ENCODE measurements around the gene HMGN1.

The HMGN1 gene

GRCh38 chr21:39367783-39368182 lies 18.9 kb upstream of the HMGN1 start:
- H3F3A ChIP-seq (ENCODE audit: insufficient read depth, low read length) = no peaks in the 10 kb centered on the region
- H2AFZ ChIP-seq (ENCODE audit: low read length) = no peak overlapping the region
- no peaks in the 10 kb centered on the region for H3K27me3 ChIP-seq (ENCODE audit: insufficient read depth, low read length)
- no peaks in the 10 kb centered on the region for H3K4me1 ChIP-seq (ENCODE audit: insufficient read depth, low read length, severe bottlenecking)
- H3K79me2 ChIP-seq (ENCODE audit: insufficient read depth, low read length) = no peaks in the 10 kb centered on the region
- H3K4me3 ChIP-seq (ENCODE audit: low read depth, low read length, poor library complexity, severe bottlenecking) = no peak overlapping the region
- H3K9ac ChIP-seq (ENCODE audit: low read length) = no peak overlapping the region
- H4K20me1 ChIP-seq (ENCODE audit: insufficient read depth, low read length) = no peaks in the 10 kb centered on the region
- H3K9me2 ChIP-seq (ENCODE audit: low read depth, low read length) = no peaks in the 10 kb centered on the region
- H3K36me3 ChIP-seq (ENCODE audit: insufficient read depth, low read length) = no peaks in the 10 kb centered on the region
- no peak overlapping the region for H3K4me2 ChIP-seq (ENCODE audit: low read length)
- peaks cover 4% of the 10 kb centered on the region; the same call in 1 of the 2 replicates for H3K9me3 ChIP-seq (ENCODE audit: low read length)
- TF ChIP-seq CTCF (IDR thresholded peaks at IDR 0.05; ENCODE audit: low read length) = no peak
- no peak overlapping the region for H3K27ac ChIP-seq (ENCODE audit: low read depth, low read length, poor library complexity, severe bottlenecking)

- no peak for TF ChIP-seq EZH2 (IDR thresholded peaks at IDR 0.05; ENCODE audit: borderline replicate concordance, low read length)
- no peak for TF ChIP-seq CTCF (IDR thresholded peaks at IDR 0.05; ENCODE audit: low read length)
- no peaks in the 10 kb centered on the region for H3K9me2 ChIP-seq (ENCODE audit: low read depth, low read length)
- H3K79me2 ChIP-seq (ENCODE audit: insufficient read depth, low read length) = no peaks in the 10 kb centered on the region
- no peak overlapping the region for H3K9ac ChIP-seq (ENCODE audit: low read length)
- no peak overlapping the region for H2AFZ ChIP-seq (ENCODE audit: low read length)
- H3K4me3 ChIP-seq (ENCODE audit: low read depth, low read length, poor library complexity, severe bottlenecking) = no peak overlapping the region
- no peaks in the 10 kb centered on the region for H3K36me3 ChIP-seq (ENCODE audit: insufficient read depth, low read length)
- H3K4me1 ChIP-seq (ENCODE audit: insufficient read depth, low read length, severe bottlenecking) = no peaks in the 10 kb centered on the region
- H3K27ac ChIP-seq (ENCODE audit: low read depth, low read length, poor library complexity, severe bottlenecking) = no peak overlapping the region
- H3F3A ChIP-seq (ENCODE audit: insufficient read depth, low read length) = no peaks in the 10 kb centered on the region
- peaks cover 4% of the 10 kb centered on the region; the same call in 1 of the 2 replicates for H3K9me3 ChIP-seq (ENCODE audit: low read length)
- no peak overlapping the region for H3K4me2 ChIP-seq (ENCODE audit: low read length)
- H4K20me1 ChIP-seq (ENCODE audit: insufficient read depth, low read length) = no peaks in the 10 kb centered on the region
- no peaks in the 10 kb centered on the region for H3K27me3 ChIP-seq (ENCODE audit: insufficient read depth, low read length)
Measured at GRCh38 chr21:39366563-39366962, 17.7 kb upstream of the HMGN1 start.

GRCh38 chr21:39364949-39365348 lies 16.1 kb upstream of the HMGN1 start:
- H4K20me1 ChIP-seq (ENCODE audit: insufficient read depth, low read length) = no peaks in the 10 kb centered on the region
- peaks cover 4% of the 10 kb centered on the region; the same call in 1 of the 2 replicates for H3K9me3 ChIP-seq (ENCODE audit: low read length)
- H3K9me2 ChIP-seq (ENCODE audit: low read depth, low read length) = no peaks in the 10 kb centered on the region
- no peak overlapping the region for H3K4me3 ChIP-seq (ENCODE audit: low read depth, low read length, poor library complexity, severe bottlenecking)
- no peak overlapping the region for H3K27ac ChIP-seq (ENCODE audit: low read depth, low read length, poor library complexity, severe bottlenecking)
- no peak overlapping the region for H3K9ac ChIP-seq (ENCODE audit: low read length)
- H2AFZ ChIP-seq (ENCODE audit: low read length) = no peak overlapping the region
- no peaks in the 10 kb centered on the region for H3K36me3 ChIP-seq (ENCODE audit: insufficient read depth, low read length)
- no peaks in the 10 kb centered on the region for H3K4me1 ChIP-seq (ENCODE audit: insufficient read depth, low read length, severe bottlenecking)
- H3K79me2 ChIP-seq (ENCODE audit: insufficient read depth, low read length) = no peaks in the 10 kb centered on the region
- no peaks in the 10 kb centered on the region for H3F3A ChIP-seq (ENCODE audit: insufficient read depth, low read length)
- H3K4me2 ChIP-seq (ENCODE audit: low read length) = no peak overlapping the region
- no peak for TF ChIP-seq CTCF (IDR thresholded peaks at IDR 0.05; ENCODE audit: low read length)
- no peak for TF ChIP-seq EZH2 (IDR thresholded peaks at IDR 0.05; ENCODE audit: borderline replicate concordance, low read length)
- no peaks in the 10 kb centered on the region for H3K27me3 ChIP-seq (ENCODE audit: insufficient read depth, low read length)
